HG02798 (cell line): Measurements from ENCODE around the gene ANAPC16.
A peak's percentile ranks its signal among the peaks of the same experiment; 100 is the strongest.
"Not testable (repeated sequence)": the region's sequence is repeated elsewhere in the genome, so short reads cannot be mapped to it uniquely, and the experiment has no call there.

Experiments
- ATAC-seq: cut with Tn5 transposase; IDR thresholded peaks from one replicate; pipeline ENCODE4 v1.9.1; 2021; ENCODE audit warnings: mild to moderate bottlenecking; ENCODE audit not compliant: unreplicated experiment, poor library complexity

ANAPC16 gene

DNA sequence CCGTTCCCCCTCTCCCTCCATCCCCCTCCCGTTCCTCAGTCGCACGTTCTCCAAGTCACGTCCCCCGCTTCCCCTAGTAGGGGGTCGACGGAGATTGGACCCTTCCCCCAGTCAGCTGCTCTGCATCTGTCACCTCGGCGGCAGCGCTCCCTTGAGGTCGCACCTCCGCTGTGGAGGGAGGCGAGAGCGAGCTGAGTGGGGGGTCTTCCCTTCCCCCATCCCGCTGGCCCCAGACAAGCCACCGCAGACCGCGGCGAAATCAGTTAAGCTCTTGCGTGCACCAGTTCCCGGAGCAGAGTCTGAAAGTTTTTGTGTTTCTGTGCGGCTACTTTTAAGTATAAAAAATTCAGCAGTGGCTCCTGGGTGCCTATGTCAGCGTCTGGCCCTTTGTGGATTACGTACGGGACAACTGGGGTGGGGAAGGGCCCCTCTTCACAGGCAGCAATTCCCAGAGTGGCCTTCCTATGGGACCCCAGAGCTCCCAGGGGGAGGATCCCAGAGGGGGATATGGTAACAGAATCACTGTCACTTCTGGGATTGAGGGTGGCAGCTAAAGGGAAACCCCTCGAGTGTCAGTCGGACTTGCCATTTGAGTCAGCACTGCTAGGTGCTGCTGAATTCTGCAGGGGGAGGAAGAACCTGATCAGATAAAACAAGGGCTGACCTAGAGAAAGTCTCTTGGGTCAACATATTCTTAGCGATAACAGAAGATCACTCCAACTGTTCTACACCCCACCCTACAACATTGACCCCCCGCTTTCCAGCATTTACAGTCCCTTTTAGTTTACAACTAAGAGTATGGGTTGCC, 45.4 kb downstream of the ANAPC16 start:
- ATAC-seq, result peak; percentile 50

DNA sequence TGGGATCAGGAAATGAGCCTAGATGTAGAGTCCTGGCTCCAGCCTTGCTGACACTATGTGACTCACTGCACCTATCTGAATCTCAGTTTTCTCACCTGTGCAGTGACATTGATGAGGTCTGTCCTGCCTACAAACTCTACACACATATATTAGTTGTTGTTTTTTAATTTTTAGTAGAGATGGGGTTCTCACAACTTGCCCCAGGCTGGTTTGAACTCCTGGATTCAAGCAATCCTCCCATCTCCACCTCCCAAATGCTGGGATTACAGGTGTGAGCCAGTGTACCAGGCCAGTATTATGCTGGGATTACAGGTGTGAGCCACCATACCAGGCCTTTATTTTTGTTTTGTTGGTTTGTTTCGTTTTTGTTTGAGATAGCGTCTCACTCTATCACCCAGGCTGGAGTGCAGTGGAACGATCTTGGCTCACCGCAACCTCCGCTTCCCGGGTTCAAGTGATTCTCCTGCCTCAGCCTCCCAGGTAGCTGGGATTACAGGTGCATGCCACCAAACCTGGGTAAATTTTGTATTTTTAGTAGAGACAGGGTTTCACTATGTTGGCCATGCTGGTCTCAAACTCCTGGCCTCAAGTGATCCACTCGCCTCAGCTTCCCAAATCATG, 46.1 kb downstream of the ANAPC16 start:
- ATAC-seq, result no peak

DNA sequence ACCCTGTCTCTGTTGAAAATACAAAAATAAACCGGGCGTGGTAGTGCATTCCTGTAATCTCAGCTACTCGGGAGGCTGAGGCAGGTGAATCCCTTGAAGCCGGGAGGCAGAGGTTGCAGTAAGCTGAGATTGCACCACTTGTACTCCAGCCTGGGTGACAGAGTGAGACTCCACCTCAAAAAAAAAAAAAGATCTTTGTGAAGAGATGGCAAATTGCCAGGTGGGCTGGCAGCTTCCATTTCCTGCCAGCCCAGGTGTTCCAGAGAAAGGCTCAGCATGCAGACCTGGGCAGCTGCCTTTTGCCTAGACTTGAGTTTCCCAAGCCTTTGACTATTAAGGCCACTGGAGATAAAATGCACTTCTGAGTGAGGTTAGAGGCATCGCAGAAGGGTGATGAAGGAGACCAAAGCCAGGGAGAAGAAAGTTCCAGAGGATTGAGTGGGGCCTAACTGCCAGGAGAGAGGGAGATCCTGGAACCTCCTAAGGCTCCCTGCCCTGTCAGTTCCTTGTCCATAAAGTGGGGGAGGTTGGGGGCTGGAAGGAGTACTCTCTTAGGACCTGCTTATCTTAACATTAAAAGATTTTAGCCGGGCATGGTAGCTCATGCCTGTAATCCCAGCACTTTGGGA, 47.9 kb downstream of the ANAPC16 start:
- no peak for ATAC-seq

DNA sequence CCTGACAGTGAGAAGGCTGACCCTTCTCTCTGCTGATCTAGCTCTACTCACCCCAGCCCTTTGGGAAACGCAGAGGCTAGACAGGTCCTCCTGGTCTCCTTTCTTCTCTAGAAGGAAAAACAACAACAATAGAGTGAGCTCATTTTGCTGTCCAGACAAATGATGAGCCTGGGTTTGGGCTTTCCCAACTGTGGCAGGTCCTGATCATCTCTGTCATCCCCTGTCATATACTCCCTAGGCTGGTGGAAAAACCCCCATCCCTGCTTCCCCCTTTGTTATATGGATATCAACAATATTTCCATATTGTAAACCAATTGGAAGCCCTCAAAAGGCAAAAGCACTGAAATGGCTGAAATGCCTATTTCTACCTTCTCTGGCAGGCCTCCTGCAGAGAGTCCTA, 48.7 kb downstream of the ANAPC16 start:
- ATAC-seq, result no peak

DNA sequence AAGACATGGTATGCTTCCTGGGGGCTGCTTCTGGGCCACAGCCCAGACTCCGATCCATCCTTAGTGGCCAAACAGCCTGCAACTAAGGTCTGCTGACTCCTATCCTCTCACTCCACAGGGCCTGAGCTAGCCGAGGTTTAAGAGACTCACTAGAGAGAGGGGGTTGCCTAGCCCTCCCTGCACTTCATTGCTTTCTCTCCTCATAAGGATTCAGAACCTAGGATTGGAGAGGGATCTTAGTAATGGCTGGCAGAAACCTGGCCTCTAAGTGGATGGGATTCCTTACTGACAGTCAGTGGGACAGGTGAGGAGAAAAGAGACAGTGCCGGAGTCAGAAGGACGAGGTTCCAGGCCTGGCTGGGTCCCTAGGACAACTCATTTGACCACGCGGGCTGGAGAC, 49.7 kb downstream of the ANAPC16 start:
- ATAC-seq, result no peak

DNA sequence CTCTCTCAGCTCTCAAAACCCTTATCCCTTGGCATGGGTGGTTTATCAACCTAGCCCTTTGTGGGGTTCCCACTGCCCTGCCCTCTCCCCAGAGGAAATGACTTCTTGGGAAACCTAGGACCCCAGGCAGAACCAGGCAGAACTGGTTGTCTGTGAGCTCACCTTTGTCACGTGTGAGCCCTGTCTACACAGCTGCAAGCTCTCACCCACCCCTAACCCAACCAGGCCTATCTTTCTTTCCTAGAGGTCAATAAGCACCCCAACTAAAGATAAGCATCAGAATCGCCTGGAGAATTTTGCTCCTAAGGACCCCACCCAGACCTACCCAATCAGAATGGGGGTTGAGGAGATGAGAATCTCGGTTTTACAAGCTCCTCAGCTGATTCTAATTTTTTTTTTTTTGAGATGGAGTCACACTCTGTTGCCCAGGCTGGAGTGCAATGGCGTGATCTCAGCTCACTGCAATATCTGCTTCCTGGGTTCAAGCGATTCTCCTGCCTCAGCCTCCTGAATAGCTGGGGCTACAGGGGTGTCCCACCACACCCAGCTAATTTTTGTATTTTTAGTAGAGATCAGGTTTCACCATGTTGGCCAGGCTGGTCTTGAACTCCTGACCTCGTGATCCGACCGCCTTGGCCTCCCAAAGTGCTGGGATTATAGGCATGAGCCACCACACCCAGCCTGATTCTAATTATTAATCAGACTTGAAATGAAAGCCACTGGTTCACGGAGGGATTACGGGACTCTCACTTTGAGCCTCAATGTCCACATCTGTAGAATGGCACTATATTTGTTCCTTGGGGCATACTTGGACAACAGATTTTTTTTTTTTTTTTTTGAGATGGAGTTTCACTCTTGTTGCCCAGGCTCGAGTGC, 50.4 kb downstream of the ANAPC16 start:
- ATAC-seq, result no peak

DNA sequence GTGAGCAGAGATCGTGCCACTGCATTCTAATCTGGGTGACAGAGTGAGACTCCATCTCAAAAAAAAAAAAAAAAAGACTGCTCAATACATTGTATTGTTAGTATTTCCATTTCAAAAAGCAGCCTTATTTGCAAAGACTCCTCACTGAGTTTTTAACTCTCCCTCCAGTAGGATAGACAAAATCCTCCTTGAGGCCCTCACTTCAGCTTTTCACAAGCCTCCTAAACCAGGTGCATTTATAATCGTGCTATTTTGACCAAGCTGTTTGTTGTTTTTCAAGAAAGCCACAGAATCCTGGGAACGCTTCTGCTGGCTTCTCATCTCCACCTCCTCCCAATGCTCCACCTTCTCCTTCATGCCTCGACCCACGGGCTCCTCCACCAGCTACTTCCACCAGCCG, 51.6 kb downstream of the ANAPC16 start:
- no peak for ATAC-seq

DNA sequence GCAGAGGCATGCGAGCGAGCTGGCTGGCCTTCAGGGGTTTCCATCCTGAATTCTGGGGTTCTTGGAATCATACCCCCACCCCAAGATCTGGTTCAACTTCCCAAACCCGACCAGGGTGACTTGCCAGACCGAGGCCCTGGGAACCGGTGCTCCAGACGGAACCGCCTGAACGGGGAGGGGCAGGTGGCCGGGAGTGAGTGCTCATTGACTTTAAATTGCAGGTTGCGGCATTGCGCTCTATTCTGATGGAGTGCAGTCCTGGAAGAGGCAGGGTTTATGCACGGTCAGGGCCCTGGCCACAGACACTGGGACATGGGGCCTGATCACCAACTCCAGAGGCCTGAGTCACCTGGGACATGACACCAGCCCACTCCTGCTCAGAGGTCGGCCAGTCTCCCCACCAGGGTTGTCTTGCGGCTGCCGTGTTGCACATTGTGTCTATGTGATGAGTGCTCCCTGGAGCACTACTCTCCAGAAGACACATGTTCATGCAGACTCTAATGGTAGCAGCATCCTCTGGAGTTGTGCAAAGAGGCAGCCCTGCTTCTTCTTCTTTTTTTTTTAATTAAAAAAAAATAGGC, 52.1 kb downstream of the ANAPC16 start:
- ATAC-seq, result no peak

DNA sequence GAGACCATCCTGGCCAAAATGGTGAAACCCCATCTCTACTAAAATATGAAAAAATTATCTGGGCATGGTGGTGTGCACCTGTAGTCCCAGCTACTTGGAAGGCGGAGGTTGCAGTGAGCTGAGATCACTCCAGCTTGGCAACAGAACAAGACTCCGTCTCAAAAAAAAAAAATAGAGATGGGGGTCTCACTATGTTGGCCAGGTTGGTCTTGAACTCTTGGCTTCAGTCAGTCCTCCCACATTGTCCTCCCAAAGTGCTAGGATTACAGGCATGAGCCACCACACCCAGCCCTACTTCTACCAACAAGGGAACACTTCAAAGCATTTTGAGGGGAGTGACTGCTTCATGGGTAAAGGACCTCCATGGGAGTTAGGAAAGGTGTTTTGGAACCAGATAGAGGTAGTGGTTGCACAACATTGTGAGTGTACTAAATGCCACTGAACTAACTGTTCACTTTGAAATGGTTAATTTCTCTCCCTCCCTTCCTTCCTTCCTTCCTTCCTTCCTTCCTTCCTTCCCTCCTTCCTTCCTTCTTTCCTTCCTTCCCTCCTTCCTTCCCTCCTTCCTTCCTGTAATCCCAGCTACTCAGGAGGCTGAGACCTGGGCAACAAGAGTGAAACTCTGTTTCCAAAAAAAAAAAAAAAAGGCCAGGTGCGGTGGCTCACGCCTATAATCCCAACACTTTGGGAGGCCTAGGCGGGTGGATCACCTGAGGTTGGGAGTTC, 52.8 kb downstream of the ANAPC16 start:
- ATAC-seq, result not testable (repeated sequence)

DNA sequence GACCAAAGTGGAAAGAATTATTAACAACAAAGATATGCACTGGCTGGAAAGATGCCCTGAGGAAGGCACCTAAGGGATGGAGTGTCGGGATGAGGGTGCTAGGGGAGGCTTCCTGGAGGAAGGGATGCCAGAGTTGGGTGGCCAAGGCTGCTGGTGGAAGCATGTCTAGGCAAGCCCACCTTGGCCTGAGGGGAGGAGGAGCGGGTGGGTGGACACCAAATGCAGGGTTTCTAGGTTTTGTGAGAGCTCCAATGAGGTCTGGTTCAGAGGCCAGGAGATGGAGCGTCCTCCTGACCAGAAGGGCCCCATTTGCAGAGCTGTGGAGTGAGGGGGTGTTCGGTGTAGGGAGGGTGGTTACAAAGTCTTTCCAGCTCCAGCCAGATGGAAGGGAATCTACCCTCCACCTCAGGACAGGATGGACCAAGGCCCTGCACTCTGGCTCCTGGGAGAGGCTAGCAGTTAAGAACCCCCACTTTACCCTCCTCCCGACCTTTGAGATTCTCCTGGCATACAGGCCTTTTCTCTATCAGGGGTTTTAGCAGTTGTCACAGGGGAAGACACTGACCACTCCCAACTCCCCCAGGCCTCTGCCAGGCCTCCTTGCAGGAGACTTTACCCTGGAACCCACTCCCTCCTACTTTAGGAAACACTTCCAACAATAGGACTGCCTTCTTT, 54.9 kb downstream of the ANAPC16 start:
- no peak for ATAC-seq

DNA sequence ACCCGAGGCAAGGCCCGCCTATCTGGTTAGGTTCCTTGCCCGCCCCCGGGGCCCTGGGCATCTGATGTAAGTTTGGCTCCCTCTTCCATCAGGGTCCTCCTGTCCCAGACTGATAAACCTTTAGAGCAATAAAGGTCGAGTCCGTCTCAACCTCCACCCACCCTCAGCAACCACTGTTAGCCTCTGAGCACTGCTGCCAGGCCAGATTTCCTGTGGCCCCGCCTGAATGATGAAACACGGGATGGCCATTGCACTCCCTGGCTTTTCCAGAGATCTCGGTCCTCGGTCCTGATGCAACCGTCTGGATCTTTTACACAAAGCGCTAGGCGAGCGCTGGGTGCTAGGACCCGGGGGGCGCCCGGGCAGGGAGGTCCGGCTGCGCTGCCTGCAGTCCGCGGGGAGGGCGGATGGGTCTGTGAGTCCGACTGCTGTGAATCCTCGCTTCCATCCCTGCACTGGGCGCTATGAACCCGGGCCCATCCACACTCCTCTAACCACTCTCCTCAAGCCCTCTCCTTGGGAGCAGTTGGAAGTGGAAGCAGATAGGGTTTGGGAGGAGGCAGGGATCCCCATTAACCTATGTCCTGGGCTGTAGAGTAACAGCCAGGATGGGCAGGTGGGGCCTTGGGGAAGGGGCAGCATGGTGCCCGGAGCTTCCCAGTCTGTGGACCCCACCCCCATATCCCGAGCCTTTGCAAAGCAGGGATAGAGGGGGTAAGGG, 57.0 kb downstream of the ANAPC16 start:
- ATAC-seq, result peak; percentile 12

DNA sequence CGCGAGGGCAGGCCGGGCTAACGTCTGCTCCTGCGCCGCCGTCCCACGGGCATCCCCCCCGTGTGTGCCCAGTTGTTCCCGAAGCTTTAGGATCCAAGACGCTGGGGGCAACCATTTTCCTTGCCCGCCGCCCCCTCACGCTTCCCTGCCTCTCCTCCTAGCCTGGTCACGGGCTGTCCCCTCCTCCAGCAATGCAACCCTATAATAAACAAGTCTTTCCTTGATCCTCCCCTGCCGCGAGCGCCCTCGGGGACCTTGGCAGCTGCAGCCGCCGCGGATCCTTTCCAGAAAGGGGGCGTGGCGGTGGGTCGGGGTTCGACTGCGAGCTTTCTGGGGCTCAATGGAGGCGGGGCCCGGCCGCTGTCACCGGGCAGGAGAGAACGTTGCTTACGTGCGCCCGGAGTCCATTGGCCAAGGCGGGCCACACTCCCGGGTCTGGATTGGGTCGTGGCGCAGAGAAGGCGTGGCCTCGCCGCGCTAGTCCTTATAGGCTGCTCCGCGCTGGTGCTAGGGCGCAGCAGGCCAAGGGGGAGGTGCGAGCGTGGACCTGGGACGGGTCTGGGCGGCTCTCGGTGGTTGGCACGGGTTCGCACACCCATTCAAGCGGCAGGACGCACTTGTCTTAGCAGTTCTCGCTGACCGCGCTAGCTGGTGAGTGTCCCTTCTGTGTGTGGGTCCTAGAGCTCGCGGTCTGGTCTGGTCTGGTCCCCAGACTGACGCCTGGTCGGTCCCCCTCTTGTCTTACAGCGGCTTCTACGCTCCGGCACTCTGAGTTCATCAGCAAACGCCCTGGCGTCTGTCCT, 57.8 kb downstream of the ANAPC16 start, which contains the start of gene DDIT4:
TSS of gene DDIT4 (plus strand) at position 515 of the 803 bp plus-strand sequence. CDS start 293 bp downstream, outside the sequence.
- peak; percentile 81 for ATAC-seq

DNA sequence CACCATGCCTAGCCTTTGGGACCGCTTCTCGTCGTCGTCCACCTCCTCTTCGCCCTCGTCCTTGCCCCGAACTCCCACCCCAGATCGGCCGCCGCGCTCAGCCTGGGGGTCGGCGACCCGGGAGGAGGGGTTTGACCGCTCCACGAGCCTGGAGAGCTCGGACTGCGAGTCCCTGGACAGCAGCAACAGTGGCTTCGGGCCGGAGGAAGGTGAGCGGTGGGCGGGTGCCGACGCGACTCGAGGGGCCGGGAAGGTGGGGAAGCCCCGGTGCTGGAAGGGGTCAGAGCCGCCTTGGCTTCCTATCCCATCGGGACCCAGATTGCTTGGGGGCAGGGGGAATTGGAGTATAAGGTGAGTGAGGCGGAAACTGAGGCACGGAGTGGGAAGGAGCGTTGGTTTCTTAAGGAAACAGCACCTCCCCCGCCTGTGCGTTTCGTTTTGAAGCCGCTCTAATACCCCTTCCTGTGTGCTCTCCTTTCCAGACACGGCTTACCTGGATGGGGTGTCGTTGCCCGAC, 58.5 kb downstream of the ANAPC16 start:
- peak; percentile 2 for ATAC-seq

DNA sequence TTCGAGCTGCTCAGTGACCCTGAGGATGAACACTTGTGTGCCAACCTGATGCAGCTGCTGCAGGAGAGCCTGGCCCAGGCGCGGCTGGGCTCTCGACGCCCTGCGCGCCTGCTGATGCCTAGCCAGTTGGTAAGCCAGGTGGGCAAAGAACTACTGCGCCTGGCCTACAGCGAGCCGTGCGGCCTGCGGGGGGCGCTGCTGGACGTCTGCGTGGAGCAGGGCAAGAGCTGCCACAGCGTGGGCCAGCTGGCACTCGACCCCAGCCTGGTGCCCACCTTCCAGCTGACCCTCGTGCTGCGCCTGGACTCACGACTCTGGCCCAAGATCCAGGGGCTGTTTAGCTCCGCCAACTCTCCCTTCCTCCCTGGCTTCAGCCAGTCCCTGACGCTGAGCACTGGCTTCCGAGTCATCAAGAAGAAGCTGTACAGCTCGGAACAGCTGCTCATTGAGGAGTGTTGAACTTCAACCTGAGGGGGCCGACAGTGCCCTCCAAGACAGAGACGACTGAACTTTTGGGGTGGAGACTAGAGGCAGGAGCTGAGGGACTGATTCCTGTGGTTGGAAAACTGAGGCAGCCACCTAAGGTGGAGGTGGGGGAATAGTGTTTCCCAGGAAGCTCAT, 59.0 kb downstream of the ANAPC16 start:
- no peak for ATAC-seq

DNA sequence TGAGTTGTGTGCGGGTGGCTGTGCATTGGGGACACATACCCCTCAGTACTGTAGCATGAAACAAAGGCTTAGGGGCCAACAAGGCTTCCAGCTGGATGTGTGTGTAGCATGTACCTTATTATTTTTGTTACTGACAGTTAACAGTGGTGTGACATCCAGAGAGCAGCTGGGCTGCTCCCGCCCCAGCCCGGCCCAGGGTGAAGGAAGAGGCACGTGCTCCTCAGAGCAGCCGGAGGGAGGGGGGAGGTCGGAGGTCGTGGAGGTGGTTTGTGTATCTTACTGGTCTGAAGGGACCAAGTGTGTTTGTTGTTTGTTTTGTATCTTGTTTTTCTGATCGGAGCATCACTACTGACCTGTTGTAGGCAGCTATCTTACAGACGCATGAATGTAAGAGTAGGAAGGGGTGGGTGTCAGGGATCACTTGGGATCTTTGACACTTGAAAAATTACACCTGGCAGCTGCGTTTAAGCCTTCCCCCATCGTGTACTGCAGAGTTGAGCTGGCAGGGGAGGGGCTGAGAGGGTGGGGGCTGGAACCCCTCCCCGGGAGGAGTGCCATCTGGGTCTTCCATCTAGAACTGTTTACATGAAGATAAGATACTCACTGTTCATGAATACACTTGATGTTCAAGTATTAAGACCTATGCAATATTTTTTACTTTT, 59.7 kb downstream of the ANAPC16 start:
- no peak for ATAC-seq

DNA sequence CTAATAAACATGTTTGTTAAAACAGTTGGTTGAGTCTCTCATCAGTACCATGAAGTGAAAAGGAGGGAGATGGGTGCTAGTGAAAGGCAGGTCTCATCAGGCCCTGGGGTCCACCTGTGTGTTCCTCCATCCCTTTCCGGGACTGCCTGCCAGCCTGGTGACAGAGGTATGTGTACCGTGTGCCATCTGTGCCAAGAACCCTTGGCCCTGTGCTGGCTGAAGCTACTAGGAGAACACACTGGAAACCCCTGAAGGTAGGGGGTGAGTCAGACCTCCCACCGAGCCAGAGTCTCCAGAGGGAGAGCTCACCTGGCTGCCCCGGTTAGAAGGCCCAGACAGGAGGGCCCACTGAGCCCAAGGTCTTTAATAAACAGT, 60.2 kb downstream of the ANAPC16 start:
- no peak for ATAC-seq
